G401 (cell line): ENCODE data around the gene TMEFF1. TPM values are rescaled to one million over a fixed set of nuclear protein-coding genes. Genes with fewer than 3 reads are reported as not detected.

ENCODE experiments used
- DNase-seq: peaks from one replicate; pipeline ENCODE4 v3.0.0-alpha.2; 2015; ENCODE audit warnings: low spot score
- in situ Hi-C: cut with HindIII; loops from 2 replicates; pipeline ENCODE4 v1.10.0; 2016; ENCODE audit warnings: low sequenced_read_pairs, mixed read lengths
- total RNA-seq: library from RNA; depleted of rRNA; stranded (reverse); fragments of >200 nt; shearing (Covaris generic); gene quantifications from 2 replicates; pipeline ENCODE4 v1.2.3, GENCODE V29; 2014; rRNA removed

The TMEFF1 gene
- total RNA-seq, 1 experiment from 2014 or later, result 24.6 TPM

DNA sequence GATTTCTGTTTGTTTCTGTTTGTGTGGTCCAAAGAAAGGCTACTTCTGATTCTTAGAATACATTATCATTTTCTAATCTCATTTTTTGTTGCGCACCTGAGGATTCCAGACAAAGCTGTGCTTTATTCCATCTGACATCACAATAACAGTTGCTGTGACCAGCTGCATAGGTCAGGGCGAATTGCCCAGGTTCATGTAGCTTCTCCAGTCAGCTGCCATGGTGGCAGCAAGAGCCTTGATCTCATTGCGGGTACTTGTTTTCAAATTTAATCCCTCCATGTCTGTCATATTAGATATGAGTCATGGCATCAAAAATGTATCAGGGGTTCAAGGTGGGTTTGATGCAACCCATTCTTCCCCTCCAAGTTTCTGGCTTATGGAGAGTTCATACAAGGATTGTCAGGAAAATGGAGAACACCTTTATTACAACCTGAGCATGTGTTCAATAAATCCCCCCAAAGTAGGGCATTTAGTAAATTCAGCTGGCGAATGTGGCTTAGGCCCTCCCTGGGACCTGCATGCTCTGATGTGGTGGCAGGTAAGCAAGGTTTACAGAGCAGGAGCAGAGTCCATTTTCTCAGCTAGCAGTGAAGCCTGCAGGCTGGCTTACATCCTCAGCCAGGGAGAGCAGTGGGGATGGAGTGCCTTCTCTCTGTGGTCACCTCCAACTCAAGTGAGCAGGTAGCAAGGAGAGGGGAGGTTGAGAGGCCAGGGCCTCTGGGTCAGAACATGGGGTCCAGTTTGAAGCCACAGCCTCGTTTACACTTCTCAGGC is 118.9 kb downstream of the TMEFF1 start:
- no peak for DNase-seq
- in situ Hi-C loops, result no loop called here

DNA sequence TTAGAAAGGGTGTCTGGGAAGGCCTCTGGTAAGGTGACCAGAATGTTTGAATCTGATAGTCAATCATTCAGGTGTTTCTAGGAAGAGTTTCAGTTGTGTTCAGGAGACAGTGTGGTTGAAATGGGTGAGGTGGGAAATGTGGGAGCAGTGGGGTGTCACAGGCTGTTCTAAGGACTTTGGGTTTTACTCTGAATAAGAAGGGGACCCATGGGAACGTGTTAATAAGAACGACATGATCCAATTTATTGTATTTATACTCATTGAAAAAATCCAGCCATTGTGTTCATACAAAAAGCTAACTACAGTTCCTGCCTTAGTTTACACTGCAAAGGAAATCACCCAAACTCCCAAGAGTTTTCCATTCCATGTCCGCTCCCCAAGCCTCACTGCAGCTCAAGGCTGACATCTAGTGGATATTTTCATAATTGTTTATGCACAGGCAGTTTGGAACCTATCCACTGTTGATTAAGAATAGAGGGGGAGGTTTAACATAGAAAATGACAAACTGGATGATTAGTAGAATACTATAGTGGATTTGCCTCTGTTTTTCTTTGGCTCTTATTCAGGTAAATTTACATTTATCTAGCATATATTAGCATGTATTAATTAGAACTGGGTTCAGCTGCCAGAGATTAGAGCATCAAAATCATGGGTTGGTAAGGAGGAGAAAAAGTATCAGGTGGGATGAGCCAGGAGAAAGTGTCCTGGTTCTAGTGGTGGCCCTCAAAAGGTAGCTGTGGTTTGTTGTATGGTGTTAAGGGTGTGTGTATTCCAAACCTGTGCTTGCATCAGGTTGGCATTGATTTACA is 122.6 kb downstream of the TMEFF1 start:
- peak; percentile 77 for DNase-seq
- in situ Hi-C loops, result no loop called here

DNA sequence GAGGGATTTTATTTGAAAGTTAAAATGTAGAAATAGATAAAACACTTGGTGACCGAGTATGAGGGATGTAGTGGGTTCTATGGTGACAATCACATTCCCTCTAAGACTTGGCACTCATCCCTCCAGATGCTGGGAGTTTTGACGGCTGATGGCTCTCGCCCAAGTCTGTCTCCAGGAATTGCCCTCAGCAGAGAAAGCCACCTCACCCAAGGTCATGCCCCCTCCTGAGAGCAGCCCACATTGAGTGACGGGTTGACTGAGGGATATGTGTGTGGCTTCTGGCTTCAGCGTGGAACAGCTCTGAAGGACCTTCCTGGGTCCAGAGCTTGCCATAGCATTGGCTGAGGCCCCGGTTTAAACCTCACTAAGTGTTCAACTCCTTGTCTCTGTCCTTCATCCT is 124.3 kb downstream of the TMEFF1 start:
- in situ Hi-C loops, result no loop called here
- DNase-seq, result no peak

DNA sequence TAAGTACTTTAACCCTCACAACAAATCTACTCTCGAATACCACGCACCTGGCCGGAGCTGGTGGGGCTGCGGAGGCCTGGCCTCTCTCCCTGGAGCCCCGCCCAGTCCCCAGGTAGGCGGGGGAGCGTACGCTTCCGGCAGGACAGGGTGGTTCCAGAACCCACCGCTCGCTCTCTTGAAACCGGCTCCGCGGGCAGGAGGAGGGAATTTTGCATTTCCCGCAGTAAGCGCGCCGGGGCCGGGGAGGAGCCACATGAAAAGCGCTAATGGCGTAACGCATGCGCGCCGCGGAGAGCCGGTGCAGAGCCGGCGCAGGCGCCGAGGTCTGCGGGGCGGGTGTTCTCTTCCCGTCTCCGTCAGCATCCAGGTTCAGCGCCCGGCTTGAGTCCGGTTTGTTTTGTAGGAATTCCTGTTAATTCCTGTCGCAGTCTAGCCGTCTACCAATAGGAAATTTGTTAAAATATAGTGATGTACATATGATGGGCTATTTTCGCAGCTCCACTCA is 125.7 kb downstream of the TMEFF1 start:
- peak; percentile 84 for DNase-seq
- in situ Hi-C loops, result no loop called here

DNA sequence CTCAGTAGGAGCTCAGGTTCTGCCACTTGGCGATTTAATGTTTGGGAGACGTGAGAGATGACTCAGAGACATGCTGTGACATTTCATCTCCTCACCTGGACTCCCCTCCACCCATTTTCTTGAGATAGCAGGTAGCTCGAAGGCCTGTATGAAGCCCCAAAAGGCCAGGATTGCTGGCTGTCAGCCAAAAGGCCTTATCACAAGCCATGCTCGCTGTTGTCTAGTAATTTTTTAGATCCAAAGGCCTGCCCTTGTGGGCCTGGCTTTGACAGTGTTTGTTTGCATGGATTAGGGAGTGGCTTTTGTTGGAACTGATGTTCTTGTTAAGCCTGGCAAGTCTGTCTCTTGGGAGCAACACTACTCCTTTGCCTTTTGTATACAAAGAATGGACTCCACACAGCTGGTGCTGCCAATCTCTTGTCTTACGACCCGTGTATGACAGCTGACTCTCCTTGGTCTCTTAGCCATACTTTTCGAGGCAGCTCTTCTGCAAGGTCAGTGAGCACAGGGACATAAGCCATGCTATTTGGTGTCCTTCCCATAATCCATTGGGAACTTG is 127.7 kb downstream of the TMEFF1 start:
- no peak for DNase-seq
- in situ Hi-C loops, result no loop called here

DNA sequence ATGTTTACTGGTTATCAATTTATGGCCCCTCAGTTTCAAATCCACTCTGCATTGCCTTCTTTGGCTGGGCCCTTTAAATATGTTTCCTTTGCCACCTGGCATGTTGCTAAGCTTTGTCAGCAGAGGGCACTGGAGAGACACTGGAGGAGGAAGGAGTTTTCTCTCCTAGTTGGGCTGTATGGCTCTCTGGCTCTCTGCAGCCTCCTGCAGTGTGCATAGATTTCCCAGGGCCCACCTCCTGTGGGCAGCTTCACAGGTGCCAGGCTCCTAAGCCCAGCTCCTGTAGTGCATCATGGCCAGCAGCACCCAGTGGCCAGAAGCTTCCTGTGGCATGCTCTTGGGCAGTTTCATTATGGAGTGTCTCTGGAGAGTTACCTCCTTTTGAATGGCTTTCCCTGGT is 128.3 kb downstream of the TMEFF1 start:
- in situ Hi-C loops, result no loop called here
- DNase-seq, result peak; percentile 38

DNA sequence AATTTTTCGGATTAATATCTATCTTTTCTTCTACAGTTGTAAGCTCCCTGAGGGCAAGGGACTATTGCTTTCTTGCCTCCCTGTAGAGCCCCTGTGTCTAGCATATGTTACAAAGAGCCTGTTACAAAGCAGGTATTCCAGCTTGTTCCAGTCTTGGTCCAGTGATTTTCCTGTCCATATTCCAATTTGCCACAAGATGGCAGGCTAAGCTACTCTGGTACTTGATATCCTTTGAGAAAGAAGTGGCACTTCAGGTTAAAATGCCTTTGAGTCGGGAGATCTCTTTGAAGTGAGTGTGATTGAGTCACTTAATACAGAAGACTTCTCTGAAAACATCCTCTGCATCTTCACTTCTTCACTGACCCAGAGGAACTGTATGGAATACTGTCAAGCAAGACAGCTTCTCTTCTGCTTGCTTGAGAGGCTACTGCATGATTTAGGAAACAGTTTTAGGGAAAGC is 129.4 kb downstream of the TMEFF1 start:
- in situ Hi-C loops, result no loop called here

DNA sequence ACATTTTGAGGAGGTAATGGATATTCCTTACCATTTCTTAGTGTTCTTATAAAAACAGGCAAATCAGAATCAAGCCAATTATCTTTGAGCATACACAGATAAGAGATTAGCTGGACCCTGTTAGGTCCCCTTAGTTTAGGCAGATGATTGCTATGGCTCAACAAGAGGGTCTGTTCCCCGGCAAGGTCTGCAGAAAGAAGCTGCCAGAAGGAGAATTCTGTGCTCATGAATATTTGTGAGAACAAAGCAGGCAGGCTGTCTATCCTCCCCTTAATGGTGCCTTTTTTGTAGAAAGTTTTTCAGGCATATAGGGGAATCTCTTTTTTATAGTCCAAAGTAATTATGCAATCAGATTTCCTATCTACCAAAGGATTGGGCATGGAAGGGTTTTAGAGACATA is 132.5 kb downstream of the TMEFF1 start:
- in situ Hi-C loops, result no loop called here
- no peak for DNase-seq

More for the DNA sequence above, 129.4 kb downstream of the TMEFF1 start:
- DNase-seq, result peak; percentile 68

DNA sequence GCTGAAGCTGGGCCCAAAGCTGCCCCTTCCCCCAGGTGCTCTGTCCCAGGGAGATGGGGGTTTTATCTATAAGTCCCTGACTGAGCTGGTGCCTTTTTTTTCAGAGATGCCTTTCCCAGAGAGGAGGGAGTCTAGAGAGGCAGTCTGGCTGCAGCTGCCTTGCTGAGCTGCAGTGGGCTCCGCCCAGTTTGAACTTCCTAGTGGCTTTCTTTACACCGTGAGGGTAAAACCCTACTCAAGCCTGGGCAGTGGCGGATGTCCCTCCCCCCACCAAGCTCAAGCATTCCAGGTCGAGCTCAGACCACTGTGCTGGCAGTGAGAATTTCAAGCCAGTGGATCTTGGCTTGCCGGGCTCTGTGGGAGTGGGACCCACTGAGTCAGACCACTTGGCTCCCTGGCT is 146.2 kb downstream of the TMEFF1 start:
- in situ Hi-C loops, result no loop called here

DNA sequence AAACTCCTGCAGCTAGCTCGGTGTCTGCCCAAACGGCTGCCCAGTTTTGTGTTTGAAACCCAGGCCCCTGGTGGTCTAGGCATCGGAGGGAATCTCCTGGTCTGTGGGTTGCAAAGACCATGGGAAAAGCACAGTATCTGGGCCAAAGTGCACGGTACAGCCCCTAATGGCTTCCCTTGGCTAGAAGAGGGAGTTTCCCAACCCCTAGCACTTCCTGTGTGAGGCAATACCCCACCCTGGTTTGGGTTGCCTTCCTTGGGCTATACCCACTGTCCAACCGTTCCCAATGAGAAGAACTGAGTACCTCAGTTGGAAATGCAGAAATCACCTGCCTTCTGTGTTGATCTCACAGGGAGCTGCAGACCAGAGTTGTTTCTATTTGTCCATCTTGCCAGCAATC is 146.7 kb downstream of the TMEFF1 start:
- in situ Hi-C loops, result no loop called here
- no peak for DNase-seq

More for the DNA sequence above, 146.2 kb downstream of the TMEFF1 start:
- no peak for DNase-seq

DNA sequence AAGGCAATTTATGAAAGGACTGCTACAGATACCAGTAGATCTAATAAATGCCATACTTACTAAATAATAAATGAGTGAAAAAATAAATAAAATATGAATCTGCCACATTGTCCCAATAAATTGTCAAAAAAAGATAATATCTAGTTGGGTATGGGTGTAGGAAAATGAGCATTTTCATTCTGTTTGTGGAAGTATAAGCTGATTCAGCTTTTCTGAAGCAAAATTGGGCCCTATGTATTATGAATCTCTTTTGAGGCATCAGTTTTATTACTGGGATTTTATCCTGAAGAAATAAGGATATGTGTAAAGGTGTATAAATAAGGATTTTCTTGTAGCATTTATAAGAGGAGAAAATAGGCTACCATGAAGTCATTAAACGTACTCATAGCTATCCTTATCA is 151.0 kb downstream of the TMEFF1 start:
- no peak for DNase-seq
- in situ Hi-C loops, result no loop called here

DNA sequence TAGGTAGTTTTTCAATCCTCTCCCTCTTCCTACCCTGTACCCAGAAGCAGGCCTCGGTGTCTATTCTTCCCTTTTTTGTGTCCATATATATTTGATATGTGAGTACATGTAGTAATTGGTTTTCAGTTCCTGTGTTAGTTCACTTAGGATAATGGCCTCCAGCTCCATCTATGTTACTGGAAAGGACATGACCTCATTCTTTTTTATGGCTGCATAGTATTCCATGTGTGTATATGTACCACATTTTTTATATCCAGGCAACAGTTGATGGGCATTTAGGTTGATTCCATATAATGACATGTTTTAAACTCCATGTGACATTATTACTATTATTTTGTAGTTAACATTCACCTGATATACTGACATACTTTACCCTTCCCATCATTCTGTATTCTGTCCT is 154.0 kb downstream of the TMEFF1 start:
- in situ Hi-C loops, result no loop called here

More for the DNA sequence above, 154.0 kb downstream of the TMEFF1 start:
- no peak for DNase-seq

Other genes with a start within 250 kb of the TMEFF1 start
- gene TEX10, start 120.2 kb upstream of the TMEFF1 start, total RNA-seq, result 81.3 and 87.3 TPM in 2 replicates
- gene MSANTD3, start 46.0 kb upstream of the TMEFF1 start, total RNA-seq, result 50.8 and 63.5 TPM in 2 replicates
- gene CAVIN4, start 104.9 kb downstream of the TMEFF1 start, total RNA-seq, result 0.49 and 0.68 TPM in 2 replicates